DOHH2 (cell line): Measurements from ENCODE around the gene OR2S2.

Experiments
- CTCF ChIP-seq: fragments of 200-600 bp; sonication (generic); IDR thresholded peaks from one replicate; pipeline ENCODE4 v1.5.1; 2014; ENCODE audit warnings: antibody characterized with exemption, mild to moderate bottlenecking, low read depth, low read length; ENCODE audit not compliant: poor library complexity, severe bottlenecking
- EZH2phosphoT487 ChIP-seq: fragments of 200-600 bp; sonication (generic); IDR thresholded peaks from 2 replicates; pipeline ENCODE4 v1.6.1; 2017; ENCODE audit warnings: borderline replicate concordance, mild to moderate bottlenecking, antibody characterized with exemption, low read length, moderate library complexity, mixed read lengths

GRCh38 chr9:35914301-35914807 lies 43.6 kb downstream of the OR2S2 start:
- TF ChIP-seq EZH2phosphoT487 (no peak), CTCF (no peak)
